HG03520 (cell line): ENCODE results near the gene RPS28.

ENCODE experiments used
- ATAC-seq: cut with Tn5 transposase; IDR thresholded peaks from one replicate; pipeline ENCODE4 v1.9.1; 2021; ENCODE audit warnings: mild to moderate bottlenecking, moderate library complexity; ENCODE audit not compliant: unreplicated experiment

RPS28 gene

GRCh38 chr19:8319807-8320520 lies 1.3 kb upstream of the RPS28 start:
- no peak for ATAC-seq

GRCh38 chr19:8320564-8321066 lies 681 bp upstream of the RPS28 start:
- no peak for ATAC-seq

- ATAC-seq = no peak
Measured at GRCh38 chr19:8321986-8322637, 816 bp downstream of the RPS28 start.

- ATAC-seq = no peak
Measured at GRCh38 chr19:8322638-8322997, 1.3 kb downstream of the RPS28 start.

- ATAC-seq = no peak
Measured at GRCh38 chr19:8323781-8324185, 2.5 kb downstream of the RPS28 start.

- no peak for ATAC-seq
Measured at GRCh38 chr19:8324186-8325050, 3.1 kb downstream of the RPS28 start.

GRCh38 chr19:8325454-8325853 lies 4.2 kb downstream of the RPS28 start:
- no peak for ATAC-seq

GRCh38 chr19:8329996-8330395 lies 8.7 kb downstream of the RPS28 start:
- ATAC-seq = no peak

- no peak for ATAC-seq
Measured at GRCh38 chr19:8331263-8331845, 10.1 kb downstream of the RPS28 start.

GRCh38 chr19:8332976-8333766 lies 11.9 kb downstream of the RPS28 start:
- no peak for ATAC-seq

GRCh38 chr19:8333767-8334457 lies 12.6 kb downstream of the RPS28 start:
- ATAC-seq = no peak

- no peak for ATAC-seq
Measured at GRCh38 chr19:8334458-8335342, 13.4 kb downstream of the RPS28 start.

GRCh38 chr19:8335343-8336071 lies 14.2 kb downstream of the RPS28 start:
- ATAC-seq = no peak

- ATAC-seq = no peak
Measured at GRCh38 chr19:8336072-8336569, 14.8 kb downstream of the RPS28 start.

- no peak for ATAC-seq
Measured at GRCh38 chr19:8336660-8337059, 15.4 kb downstream of the RPS28 start.

GRCh38 chr19:8337728-8338127 lies 16.4 kb downstream of the RPS28 start:
- ATAC-seq = no peak

GRCh38 chr19:8338835-8339234 lies 17.5 kb downstream of the RPS28 start:
- no peak for ATAC-seq
